Kidney tubule cell (primary cell): ENCODE results near the gene RMND5B.
"Not testable (repeated sequence)": the region's sequence is repeated elsewhere in the genome, so short reads cannot be mapped to it uniquely, and the experiment has no call there.

ENCODE experiments used
- DNase-seq: peaks from one replicate; pipeline ENCODE4 v3.0.0-alpha.2; 2018; ENCODE audit warnings: low spot score

Gene RMND5B

GRCh38 chr5:178130576-178131445, at the start of gene RMND5B:
TSS of gene RMND5B (plus strand) at chr5:178131014. CDS start at chr5:178138120, 7,106 bp downstream.
- peak; percentile 86 for DNase-seq

GRCh38 chr5:178081571-178082243, 49.1 kb upstream of the RMND5B start:
- no peak for DNase-seq

- no peak for DNase-seq
These were observed 46.9 kb upstream of the RMND5B start for GRCh38 chr5:178083922-178084321.

GRCh38 chr5:178085316-178085715, 45.5 kb upstream of the RMND5B start:
- no peak for DNase-seq

- DNase-seq, result no peak
These were observed 44.5 kb upstream of the RMND5B start for GRCh38 chr5:178086266-178086665.

GRCh38 chr5:178087199-178087598, 43.6 kb upstream of the RMND5B start:
- not testable (repeated sequence) for DNase-seq

- DNase-seq, result no peak
These were observed 40.0 kb upstream of the RMND5B start for GRCh38 chr5:178090856-178091255.

GRCh38 chr5:178093134-178093533, 37.7 kb upstream of the RMND5B start:
- DNase-seq, result no peak

GRCh38 chr5:178094345-178094744, 36.5 kb upstream of the RMND5B start:
- no peak for DNase-seq

- DNase-seq, result no peak
These were observed 32.1 kb upstream of the RMND5B start for GRCh38 chr5:178098685-178099084.

GRCh38 chr5:178103612-178104011, 27.2 kb upstream of the RMND5B start:
- no peak for DNase-seq

GRCh38 chr5:178104492-178104891, 26.3 kb upstream of the RMND5B start:
- DNase-seq, result no peak

GRCh38 chr5:178106086-178106485, 24.7 kb upstream of the RMND5B start:
- DNase-seq, result no peak

GRCh38 chr5:178106556-178107239, 24.1 kb upstream of the RMND5B start:
- no peak for DNase-seq

GRCh38 chr5:178107756-178108310, 23.0 kb upstream of the RMND5B start:
- no peak for DNase-seq

GRCh38 chr5:178108446-178108845, 22.4 kb upstream of the RMND5B start:
- no peak for DNase-seq

- DNase-seq, result no peak
These were observed 21.8 kb upstream of the RMND5B start for GRCh38 chr5:178108966-178109365.

GRCh38 chr5:178110511-178110910, 20.3 kb upstream of the RMND5B start:
- no peak for DNase-seq

GRCh38 chr5:178111925-178112324, 18.9 kb upstream of the RMND5B start:
- DNase-seq, result no peak

GRCh38 chr5:178112545-178112944, 18.3 kb upstream of the RMND5B start:
- DNase-seq, result no peak

- DNase-seq, result peak; percentile 88
These were observed 17.6 kb upstream of the RMND5B start, which contains the start of gene N4BP3 for GRCh38 chr5:178113141-178113787. TSS of gene N4BP3 (plus strand) at chr5:178113532. CDS start at chr5:178119584, 6,052 bp downstream.

GRCh38 chr5:178113841-178114324, 16.9 kb upstream of the RMND5B start:
- DNase-seq, result no peak
